ENCODE data around the gene EPB41L4A.

Gene EPB41L4A

GRCh38 chr5:112275671-112276070, 143.4 kb downstream of the EPB41L4A start:
- no peak overlapping the region for H3K4me3 ChIP-seq (ENCODE audit: low read length, poor library complexity, severe bottlenecking)
- H2AFZ ChIP-seq (ENCODE audit: low read length), result no peak overlapping the region
- H3K4me1 ChIP-seq (ENCODE audit: insufficient read depth, low read length, poor library complexity, severe bottlenecking), result peaks cover 4% of the 10 kb centered on the region
- no peaks in the 10 kb centered on the region for H3F3A ChIP-seq (ENCODE audit: low read depth)
- no peaks in the 10 kb centered on the region for H3K9me2 ChIP-seq (replicated peaks; ENCODE audit: low read depth, low read length)
- H3K9ac ChIP-seq (ENCODE audit: low read depth, low read length, poor library complexity, severe bottlenecking), result no peak overlapping the region
- no peaks in the 10 kb centered on the region for H3K36me3 ChIP-seq (ENCODE audit: insufficient read depth, low read length)
- no peak for TF ChIP-seq EZH2phosphoT487 (IDR thresholded peaks at IDR 0.05; ENCODE audit: borderline replicate concordance)
- TF ChIP-seq, protein P1, sequence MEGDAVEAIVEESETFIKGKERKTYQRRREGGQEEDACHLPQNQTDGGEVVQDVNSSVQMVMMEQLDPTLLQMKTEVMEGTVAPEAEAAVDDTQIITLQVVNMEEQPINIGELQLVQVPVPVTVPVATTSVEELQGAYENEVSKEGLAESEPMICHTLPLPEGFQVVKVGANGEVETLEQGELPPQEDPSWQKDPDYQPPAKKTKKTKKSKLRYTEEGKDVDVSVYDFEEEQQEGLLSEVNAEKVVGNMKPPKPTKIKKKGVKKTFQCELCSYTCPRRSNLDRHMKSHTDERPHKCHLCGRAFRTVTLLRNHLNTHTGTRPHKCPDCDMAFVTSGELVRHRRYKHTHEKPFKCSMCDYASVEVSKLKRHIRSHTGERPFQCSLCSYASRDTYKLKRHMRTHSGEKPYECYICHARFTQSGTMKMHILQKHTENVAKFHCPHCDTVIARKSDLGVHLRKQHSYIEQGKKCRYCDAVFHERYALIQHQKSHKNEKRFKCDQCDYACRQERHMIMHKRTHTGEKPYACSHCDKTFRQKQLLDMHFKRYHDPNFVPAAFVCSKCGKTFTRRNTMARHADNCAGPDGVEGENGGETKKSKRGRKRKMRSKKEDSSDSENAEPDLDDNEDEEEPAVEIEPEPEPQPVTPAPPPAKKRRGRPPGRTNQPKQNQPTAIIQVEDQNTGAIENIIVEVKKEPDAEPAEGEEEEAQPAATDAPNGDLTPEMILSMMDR (conservative IDR thresholded peaks at IDR 0.05; ENCODE audit: low read length), result no peak
- no peak overlapping the region for H3K4me2 ChIP-seq (ENCODE audit: low read depth, low read length, poor library complexity, severe bottlenecking)
- H3K9me3 ChIP-seq (ENCODE audit: insufficient read depth, low read depth, low read length), result no peaks in the 10 kb centered on the region
- no peaks in the 10 kb centered on the region for H4K20me1 ChIP-seq (ENCODE audit: insufficient read depth, low read length, poor library complexity, severe bottlenecking)
- H3K27me3 ChIP-seq (ENCODE audit: insufficient read depth, low read length, poor library complexity, severe bottlenecking), result no peaks in the 10 kb centered on the region
- no peaks in the 10 kb centered on the region for H3K79me2 ChIP-seq (ENCODE audit: insufficient read depth, low read length)

- no peak overlapping the region for H3K9ac ChIP-seq (ENCODE audit: low read depth, low read length, poor library complexity, severe bottlenecking)
- no peak overlapping the region for H3K4me2 ChIP-seq (ENCODE audit: low read depth, low read length, poor library complexity, severe bottlenecking)
- TF ChIP-seq, protein P1 (conservative IDR thresholded peaks at IDR 0.05; ENCODE audit: low read length), result no peak
- no peak for TF ChIP-seq EZH2phosphoT487 (IDR thresholded peaks at IDR 0.05; ENCODE audit: borderline replicate concordance)
- H3K4me3 ChIP-seq (ENCODE audit: low read length, poor library complexity, severe bottlenecking), result no peak overlapping the region
- no peaks in the 10 kb centered on the region for H4K20me1 ChIP-seq (ENCODE audit: insufficient read depth, low read length, poor library complexity, severe bottlenecking)
- no peak overlapping the region for H2AFZ ChIP-seq (ENCODE audit: low read length)
- H3K9me2 ChIP-seq (replicated peaks; ENCODE audit: low read depth, low read length), result no peaks in the 10 kb centered on the region
- no peaks in the 10 kb centered on the region for H3K79me2 ChIP-seq (ENCODE audit: insufficient read depth, low read length)
- peaks cover 10% of the 10 kb centered on the region for H3K4me1 ChIP-seq (ENCODE audit: insufficient read depth, low read length, poor library complexity, severe bottlenecking)
- H3K27me3 ChIP-seq (ENCODE audit: insufficient read depth, low read length, poor library complexity, severe bottlenecking), result no peaks in the 10 kb centered on the region
- H3K9me3 ChIP-seq (ENCODE audit: insufficient read depth, low read depth, low read length), result no peaks in the 10 kb centered on the region
- no peaks in the 10 kb centered on the region for H3K36me3 ChIP-seq (ENCODE audit: insufficient read depth, low read length)
- H3F3A ChIP-seq (ENCODE audit: low read depth), result no peaks in the 10 kb centered on the region
Observed at GRCh38 chr5:112270299-112271293, 148.5 kb downstream of the EPB41L4A start.

- Histone ChIP-seq H2AFZ (ENCODE audit: low read length) (no peak overlapping the region), H3K9me3 (ENCODE audit: insufficient read depth, low read depth, low read length) (no peaks in the 10 kb centered on the region), H3K36me3 (ENCODE audit: insufficient read depth, low read length) (no peaks in the 10 kb centered on the region), H3K9ac (ENCODE audit: low read depth, low read length, poor library complexity, severe bottlenecking) (no peak overlapping the region), H3K4me1 (ENCODE audit: insufficient read depth, low read length, poor library complexity, severe bottlenecking) (peaks cover 10% of the 10 kb centered on the region), H3K4me3 (ENCODE audit: low read length, poor library complexity, severe bottlenecking) (no peak overlapping the region), H3K79me2 (ENCODE audit: insufficient read depth, low read length) (no peaks in the 10 kb centered on the region), H3K4me2 (ENCODE audit: low read depth, low read length, poor library complexity, severe bottlenecking) (no peak overlapping the region), H3K27me3 (ENCODE audit: insufficient read depth, low read length, poor library complexity, severe bottlenecking) (no peaks in the 10 kb centered on the region), H3K9me2 (replicated peaks; ENCODE audit: low read depth, low read length) (no peaks in the 10 kb centered on the region), H4K20me1 (ENCODE audit: insufficient read depth, low read length, poor library complexity, severe bottlenecking) (no peaks in the 10 kb centered on the region), H3F3A (ENCODE audit: low read depth) (no peaks in the 10 kb centered on the region)
- TF ChIP-seq EZH2phosphoT487 (IDR thresholded peaks at IDR 0.05; ENCODE audit: borderline replicate concordance), result no peak
- TF ChIP-seq, protein P1 (conservative IDR thresholded peaks at IDR 0.05; ENCODE audit: low read length), result no peak
Observed at GRCh38 chr5:112267231-112267630, 151.8 kb downstream of the EPB41L4A start.
